ENCODE results near the gene SEMA3C. TPM values are rescaled to one million over a fixed set of nuclear protein-coding genes. Genes with fewer than 3 reads are reported as not detected.

Gene SEMA3C
- total and polyA plus RNA-seq, 8 donors = 0.28 to 11.3 (median 1.0) TPM

DNA sequence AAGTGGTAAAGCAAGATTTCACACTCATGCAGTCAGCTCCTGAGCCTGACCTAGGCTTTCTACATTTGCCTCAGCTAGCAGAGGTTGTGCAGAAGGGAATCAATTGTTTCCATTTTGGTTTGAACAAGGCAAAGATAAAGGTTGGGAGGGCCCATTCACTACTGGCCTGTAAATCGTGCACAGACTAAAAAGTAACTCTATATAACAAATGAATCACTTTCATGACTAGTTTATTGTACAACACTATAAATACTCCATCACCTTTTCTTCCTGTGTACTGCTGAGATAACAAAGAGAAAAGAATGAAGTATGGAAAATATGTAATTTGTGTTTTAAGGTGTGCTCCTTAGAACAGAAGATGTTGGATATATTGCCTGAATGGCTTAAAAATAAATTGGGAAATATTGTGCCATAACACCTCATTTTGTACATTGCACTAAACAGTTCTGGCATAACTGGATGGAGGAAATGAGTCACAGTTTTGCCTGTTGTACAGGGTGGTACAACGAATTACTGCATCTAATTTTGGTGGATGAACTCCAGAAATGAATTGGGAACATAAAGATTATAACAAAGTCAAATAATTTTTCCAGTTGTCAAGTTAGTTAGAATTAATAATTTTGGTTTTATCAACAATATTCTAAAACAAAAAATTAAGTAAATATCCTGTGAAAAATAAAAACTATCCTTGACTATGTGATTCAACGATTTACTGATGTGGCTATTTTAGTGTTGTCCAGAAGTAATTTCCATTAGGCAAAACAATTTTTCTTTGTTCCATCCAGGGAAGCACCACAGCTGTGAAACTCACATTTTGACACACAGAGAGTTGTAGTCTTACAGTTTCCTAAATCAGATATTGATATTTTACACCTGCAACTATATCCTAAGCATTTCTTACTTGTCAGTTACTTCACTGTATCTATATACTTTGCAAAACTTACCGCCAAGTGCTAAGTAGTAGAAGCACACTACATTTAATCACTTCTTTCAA is 18.0 kb downstream of the SEMA3C start:
- WGBS, 2 donors = 54 to 57% methylated on average over 4 of the region's 4 CpGs
- ATAC-seq (no peak), FAIRE-seq (no peak), DNase-seq (no peak)
- H3K27ac ChIP-seq = no peak overlapping the region
- H3K9me3 ChIP-seq = no peaks in the 10 kb centered on the region
- H3K27me3 ChIP-seq = no peaks in the 10 kb centered on the region
- no peaks in the 10 kb centered on the region for H3K4me1 ChIP-seq
- TF ChIP-seq, protein P1, sequence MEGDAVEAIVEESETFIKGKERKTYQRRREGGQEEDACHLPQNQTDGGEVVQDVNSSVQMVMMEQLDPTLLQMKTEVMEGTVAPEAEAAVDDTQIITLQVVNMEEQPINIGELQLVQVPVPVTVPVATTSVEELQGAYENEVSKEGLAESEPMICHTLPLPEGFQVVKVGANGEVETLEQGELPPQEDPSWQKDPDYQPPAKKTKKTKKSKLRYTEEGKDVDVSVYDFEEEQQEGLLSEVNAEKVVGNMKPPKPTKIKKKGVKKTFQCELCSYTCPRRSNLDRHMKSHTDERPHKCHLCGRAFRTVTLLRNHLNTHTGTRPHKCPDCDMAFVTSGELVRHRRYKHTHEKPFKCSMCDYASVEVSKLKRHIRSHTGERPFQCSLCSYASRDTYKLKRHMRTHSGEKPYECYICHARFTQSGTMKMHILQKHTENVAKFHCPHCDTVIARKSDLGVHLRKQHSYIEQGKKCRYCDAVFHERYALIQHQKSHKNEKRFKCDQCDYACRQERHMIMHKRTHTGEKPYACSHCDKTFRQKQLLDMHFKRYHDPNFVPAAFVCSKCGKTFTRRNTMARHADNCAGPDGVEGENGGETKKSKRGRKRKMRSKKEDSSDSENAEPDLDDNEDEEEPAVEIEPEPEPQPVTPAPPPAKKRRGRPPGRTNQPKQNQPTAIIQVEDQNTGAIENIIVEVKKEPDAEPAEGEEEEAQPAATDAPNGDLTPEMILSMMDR (IDR thresholded peaks at IDR 0.05) = no peak
- intact Hi-C loops (cut with DNase I) = no loop called here
- H3K36me3 ChIP-seq = no peaks in the 10 kb centered on the region
- no peak overlapping the region for H3K4me3 ChIP-seq

- Histone ChIP-seq H3K27me3 (no peaks in the 10 kb centered on the region), H3K4me3 (no peak overlapping the region), H3K27ac (no peak overlapping the region), H3K4me1 (no peaks in the 10 kb centered on the region), H3K36me3 (no peaks in the 10 kb centered on the region), H3K9me3 (no peaks in the 10 kb centered on the region)
- ATAC-seq (no peak), FAIRE-seq (no peak), DNase-seq (no peak)
- 82 to 90% methylated on average over 7 of the region's 7 CpGs for WGBS, 2 donors
- intact Hi-C loops (cut with DNase I) = no loop called here
- TF ChIP-seq, protein P1 (IDR thresholded peaks at IDR 0.05) = no peak
These were observed 21.8 kb downstream of the SEMA3C start for GRCh38 chr7:80896906-80897598.

GRCh38 chr7:80895056-80895455 is 23.8 kb downstream of the SEMA3C start:
- ATAC-seq = no peak
- Histone ChIP-seq H3K4me1 (no peaks in the 10 kb centered on the region), H3K27me3 (no peaks in the 10 kb centered on the region), H3K9me3 (no peaks in the 10 kb centered on the region), H3K4me3 (no peak overlapping the region), H3K36me3 (no peaks in the 10 kb centered on the region), H3K27ac (no peak overlapping the region)
- no peak for FAIRE-seq
- TF ChIP-seq, protein P1 (IDR thresholded peaks at IDR 0.05) = no peak
- no peak for DNase-seq
- WGBS, 2 donors = 84 to 90% methylated on average over 4 of the region's 4 CpGs
- intact Hi-C loops (cut with DNase I) = no loop called here

- Histone ChIP-seq H3K27ac (no peak overlapping the region), H3K4me3 (no peak overlapping the region), H3K9me3 (no peaks in the 10 kb centered on the region), H3K27me3 (no peaks in the 10 kb centered on the region), H3K36me3 (no peaks in the 10 kb centered on the region), H3K4me1 (no peaks in the 10 kb centered on the region)
- no peak for ATAC-seq
- 95 to 96% methylated on average over 3 of the region's 3 CpGs for WGBS, 2 donors
- intact Hi-C loops (cut with DNase I) = no loop called here
- no peak for FAIRE-seq
- TF ChIP-seq, protein P1 (IDR thresholded peaks at IDR 0.05) = no peak
- DNase-seq = no peak
These were observed 27.6 kb downstream of the SEMA3C start for GRCh38 chr7:80891259-80891544.

Data from pancreas (tissue), 10 donors.